Fibroblast of lung (primary cell): ENCODE data around the gene NEMP2.

ENCODE experiments used
- CTCF ChIP-seq, 2 donors: IDR thresholded peaks in 1 of 2; conservative IDR thresholded peaks in 1 of 2; 1 replicate in 1 of 2; 2 replicates in 1 of 2; pipeline ENCODE4 v1.5.1; 2011 to 2012; ENCODE audit warnings: low read length in 2 of 2, control low read depth in 1 of 2, inconsistent platforms in 1 of 2, low read depth in 1 of 2, mild to moderate bottlenecking in 1 of 2
- EZH2 ChIP-seq: IDR thresholded peaks from 2 replicates; pipeline ENCODE4 v1.5.1; 2012; ENCODE audit warnings: low read length, control low read depth, mild to moderate bottlenecking; ENCODE audit errors: missing control alignments

DNA sequence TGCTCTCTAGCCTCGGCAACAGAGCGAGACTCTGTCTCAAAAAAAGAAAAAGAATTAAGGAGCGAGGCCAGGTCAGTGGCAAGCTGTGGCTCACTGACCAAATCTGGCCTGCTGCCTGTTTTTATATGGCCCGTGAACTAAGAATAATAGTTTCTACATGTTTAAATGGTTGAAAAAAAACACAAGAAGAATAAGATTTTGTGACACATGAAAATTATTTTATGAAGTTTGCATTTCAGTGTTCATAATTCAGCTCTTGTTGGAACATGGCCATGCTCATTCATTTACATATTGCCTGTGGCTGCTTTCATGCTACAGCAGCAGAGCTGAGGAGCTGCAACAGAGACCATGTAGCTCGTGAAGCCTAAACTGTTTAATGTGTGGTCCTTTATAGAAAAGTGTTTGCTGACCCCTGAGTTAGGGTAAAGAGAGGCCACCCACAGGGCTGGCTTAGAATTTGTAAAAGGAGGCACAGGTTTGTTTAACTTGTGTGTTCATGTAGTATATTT lies 66.9 kb downstream of the NEMP2 start:
- TF ChIP-seq EZH2 (no peak), CTCF (conservative IDR thresholded peaks at IDR 0.05 in 1 of 2, IDR thresholded peaks at IDR 0.05 in 1 of 2; ENCODE audit: low read depth in 1 of 2, low read length in 2 of 2) (no peak)
